Measurements from ENCODE around the gene WNT7B. TPM values are rescaled to one million over a fixed set of nuclear protein-coding genes. Genes with fewer than 3 reads are reported as not detected.

WNT7B gene
- total RNA-seq, 5 donors from 2014 or later (not counting 1 experiment from before 2014, with no cell fraction given): 0.15 TPM; not detected in 4

- Histone ChIP-seq H3K27ac (ENCODE audit: low read length) (no peak overlapping the region), H3K4me3 (ENCODE audit: control insufficient read depth in 1 of 2, extremely low read depth in 1 of 2, low read length in 1 of 2) (no peak overlapping the region), H3K27me3 (replicated peaks in 1 of 2; ENCODE audit: control insufficient read depth in 2 of 2, extremely low read depth in 1 of 2, insufficient read depth in 2 of 2, low read length in 1 of 2) (peaks cover 17 to 90% of the 10 kb centered on the region in 2 experiments), H3K4me1 (ENCODE audit: control insufficient read depth in 1 of 2, extremely low read depth in 1 of 2, insufficient read depth in 2 of 2, low read length in 2 of 2) (peaks cover 0 to 8% of the 10 kb centered on the region in 2 experiments), H3K36me3 (ENCODE audit: control insufficient read depth in 2 of 2, extremely low read depth in 1 of 2, insufficient read depth in 1 of 2, low read length in 1 of 2) (no peaks in the 10 kb centered on the region), H3K9me3 (no peaks in the 10 kb centered on the region)
- 1% methylated on average over 33 of the region's 40 CpGs for WGBS (ENCODE audit: insufficient coverage)
- Mint-ChIP-seq H3K9me3 (no peaks in the 10 kb centered on the region), H3K36me3 (no peaks in the 10 kb centered on the region), H3K27me3 (peaks cover 52 to 67% of the 10 kb centered on the region in 2 donors), H3K4me3 (no peak overlapping the region), H3K4me1 (peaks cover 0 to 21% (median 6%) of the 10 kb centered on the region in 3 donors), H3K27ac (no peak overlapping the region)
- DNase-seq (no peak), ATAC-seq (replicated peaks in 1 of 4) (no peak)
- ChIA-PET CTCF (no interaction called here), POLR2A (no interaction called here)
These were observed 6.1 kb downstream of the WNT7B start for GRCh38 chr22:45970705-45971407.

- DNase-seq (no peak), ATAC-seq (replicated peaks in 1 of 4) (no peak)
- Histone ChIP-seq H3K4me3 (ENCODE audit: control insufficient read depth in 1 of 2, extremely low read depth in 1 of 2, low read length in 1 of 2) (no peak overlapping the region), H3K27ac (ENCODE audit: low read length) (no peak overlapping the region), H3K36me3 (ENCODE audit: control insufficient read depth in 2 of 2, extremely low read depth in 1 of 2, insufficient read depth in 1 of 2, low read length in 1 of 2) (no peaks in the 10 kb centered on the region), H3K27me3 (replicated peaks in 1 of 2; ENCODE audit: control insufficient read depth in 2 of 2, extremely low read depth in 1 of 2, insufficient read depth in 2 of 2, low read length in 1 of 2) (peaks cover 15 to 93% of the 10 kb centered on the region in 2 experiments), H3K4me1 (ENCODE audit: control insufficient read depth in 1 of 2, extremely low read depth in 1 of 2, insufficient read depth in 2 of 2, low read length in 2 of 2) (peaks cover 0 to 5% of the 10 kb centered on the region in 2 experiments), H3K9me3 (no peaks in the 10 kb centered on the region)
- peaks cover 50 to 67% of the 10 kb centered on the region in 2 donors for H3K27me3 Mint-ChIP-seq
- H3K4me3 Mint-ChIP-seq: no peak overlapping the region
- H3K36me3 Mint-ChIP-seq: no peaks in the 10 kb centered on the region
- 42% methylated on average over 17 of the region's 21 CpGs for WGBS (ENCODE audit: insufficient coverage)
- H3K9me3 Mint-ChIP-seq: no peaks in the 10 kb centered on the region
- ChIA-PET CTCF (no interaction called here), POLR2A (no interaction called here)
- H3K4me1 Mint-ChIP-seq: peaks cover 0 to 17% (median 2%) of the 10 kb centered on the region in 3 donors
- H3K27ac Mint-ChIP-seq: no peak overlapping the region
These were observed 7.0 kb downstream of the WNT7B start for GRCh38 chr22:45969801-45970470.

- Histone ChIP-seq H3K36me3 (ENCODE audit: control insufficient read depth in 2 of 2, extremely low read depth in 1 of 2, insufficient read depth in 1 of 2, low read length in 1 of 2) (no peaks in the 10 kb centered on the region), H3K27me3 (replicated peaks in 1 of 2; ENCODE audit: control insufficient read depth in 2 of 2, extremely low read depth in 1 of 2, insufficient read depth in 2 of 2, low read length in 1 of 2) (peaks cover 15 to 93% of the 10 kb centered on the region in 2 experiments), H3K4me3 (ENCODE audit: control insufficient read depth in 1 of 2, extremely low read depth in 1 of 2, low read length in 1 of 2) (no peak overlapping the region), H3K27ac (ENCODE audit: low read length) (no peak overlapping the region), H3K9me3 (no peaks in the 10 kb centered on the region), H3K4me1 (ENCODE audit: control insufficient read depth in 1 of 2, extremely low read depth in 1 of 2, insufficient read depth in 2 of 2, low read length in 2 of 2) (peaks cover 0 to 5% of the 10 kb centered on the region in 2 experiments)
- CTCF ChIA-PET: no interaction called here
- no peaks in the 10 kb centered on the region for H3K36me3 Mint-ChIP-seq
- no peak overlapping the region for H3K4me3 Mint-ChIP-seq
- H3K4me1 Mint-ChIP-seq: peaks cover 0 to 14% (median 0%) of the 10 kb centered on the region in 3 donors
- 84% methylated on average over 7 of the region's 11 CpGs for WGBS (ENCODE audit: insufficient coverage)
- no peaks in the 10 kb centered on the region for H3K9me3 Mint-ChIP-seq
- POLR2A ChIA-PET: no interaction called here
- H3K27me3 Mint-ChIP-seq: peaks cover 48 to 66% of the 10 kb centered on the region in 2 donors
- no peak overlapping the region for H3K27ac Mint-ChIP-seq
- DNase-seq: no peak
- ATAC-seq (replicated peaks in 1 of 4): no peak
These were observed 7.6 kb downstream of the WNT7B start for GRCh38 chr22:45969414-45969799.

- Histone ChIP-seq H3K27me3 (replicated peaks in 1 of 2; ENCODE audit: control insufficient read depth in 2 of 2, extremely low read depth in 1 of 2, insufficient read depth in 2 of 2, low read length in 1 of 2) (peaks cover 12 to 93% of the 10 kb centered on the region in 2 experiments), H3K9me3 (no peaks in the 10 kb centered on the region), H3K36me3 (ENCODE audit: control insufficient read depth in 2 of 2, extremely low read depth in 1 of 2, insufficient read depth in 1 of 2, low read length in 1 of 2) (no peaks in the 10 kb centered on the region), H3K4me3 (ENCODE audit: control insufficient read depth in 1 of 2, extremely low read depth in 1 of 2, low read length in 1 of 2) (no peak overlapping the region), H3K4me1 (ENCODE audit: control insufficient read depth in 1 of 2, extremely low read depth in 1 of 2, insufficient read depth in 2 of 2, low read length in 2 of 2) (peaks cover 0 to 5% of the 10 kb centered on the region in 2 experiments), H3K27ac (ENCODE audit: low read length) (no peak overlapping the region)
- peaks cover 43 to 61% of the 10 kb centered on the region in 2 donors for H3K27me3 Mint-ChIP-seq
- DNase-seq (no peak), ATAC-seq (replicated peaks in 1 of 4) (no peak)
- WGBS (ENCODE audit: insufficient coverage): 61% methylated on average over 17 of the region's 21 CpGs
- no peaks in the 10 kb centered on the region for H3K36me3 Mint-ChIP-seq
- no peak overlapping the region for H3K4me3 Mint-ChIP-seq
- H3K27ac Mint-ChIP-seq: no peak overlapping the region
- CTCF ChIA-PET: no interaction called here
- no peaks in the 10 kb centered on the region for H3K9me3 Mint-ChIP-seq
- POLR2A ChIA-PET: no interaction called here
- H3K4me1 Mint-ChIP-seq: peaks cover 0 to 10% (median 0%) of the 10 kb centered on the region in 3 donors
These were observed 8.1 kb downstream of the WNT7B start for GRCh38 chr22:45968751-45969413.

DNA sequence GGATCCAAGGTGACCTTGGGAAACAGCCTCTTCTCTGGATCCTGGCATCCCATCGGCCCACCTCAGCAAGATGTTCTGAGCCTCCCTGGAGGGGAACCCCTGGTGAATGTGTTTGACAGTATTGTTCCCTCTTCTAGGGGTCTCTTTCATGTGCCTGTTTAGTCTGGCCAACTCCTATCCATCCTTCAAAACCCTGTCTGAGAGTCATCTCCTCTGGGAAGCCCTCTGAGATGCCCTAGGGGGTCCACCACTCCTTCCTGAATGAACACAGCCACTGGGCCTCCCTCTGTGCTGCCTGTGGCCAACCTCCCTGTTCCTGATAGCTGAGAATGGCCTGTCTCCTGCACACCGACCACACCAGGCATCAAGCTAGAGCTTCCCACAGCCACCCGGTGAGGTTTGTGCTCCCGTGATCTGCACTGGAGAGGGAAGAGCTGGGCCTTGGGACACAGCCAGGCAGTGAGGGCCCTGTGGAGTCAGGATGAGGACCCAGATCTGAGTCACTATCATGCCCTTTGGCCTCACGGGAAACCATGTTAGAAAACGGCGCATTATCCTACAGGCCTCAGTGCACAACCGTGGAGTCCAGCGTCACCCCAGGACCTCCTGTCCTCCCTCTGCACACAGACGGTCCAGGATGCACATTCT is 8.8 kb downstream of the WNT7B start:
- peaks cover 39 to 53% of the 10 kb centered on the region in 2 donors for H3K27me3 Mint-ChIP-seq
- WGBS (ENCODE audit: insufficient coverage): 78% methylated on average over 6 of the region's 10 CpGs
- H3K4me3 Mint-ChIP-seq: no peak overlapping the region
- no peaks in the 10 kb centered on the region for H3K36me3 Mint-ChIP-seq
- Histone ChIP-seq H3K36me3 (ENCODE audit: control insufficient read depth in 2 of 2, extremely low read depth in 1 of 2, insufficient read depth in 1 of 2, low read length in 1 of 2) (no peaks in the 10 kb centered on the region), H3K4me1 (ENCODE audit: control insufficient read depth in 1 of 2, extremely low read depth in 1 of 2, insufficient read depth in 2 of 2, low read length in 2 of 2) (peaks cover 0 to 5% of the 10 kb centered on the region in 2 experiments), H3K27ac (ENCODE audit: low read length) (no peak overlapping the region), H3K27me3 (replicated peaks in 1 of 2; ENCODE audit: control insufficient read depth in 2 of 2, extremely low read depth in 1 of 2, insufficient read depth in 2 of 2, low read length in 1 of 2) (peaks cover 9 to 89% of the 10 kb centered on the region in 2 experiments), H3K4me3 (ENCODE audit: control insufficient read depth in 1 of 2, extremely low read depth in 1 of 2, low read length in 1 of 2) (no peak overlapping the region), H3K9me3 (no peaks in the 10 kb centered on the region)
- no peaks in the 10 kb centered on the region for H3K9me3 Mint-ChIP-seq
- ATAC-seq (replicated peaks in 1 of 4): no peak
- no peak for DNase-seq
- ChIA-PET POLR2A (no interaction called here), CTCF (no interaction called here)
- peaks cover 0 to 7% (median 0%) of the 10 kb centered on the region in 3 donors for H3K4me1 Mint-ChIP-seq
- H3K27ac Mint-ChIP-seq: no peak overlapping the region

DNA sequence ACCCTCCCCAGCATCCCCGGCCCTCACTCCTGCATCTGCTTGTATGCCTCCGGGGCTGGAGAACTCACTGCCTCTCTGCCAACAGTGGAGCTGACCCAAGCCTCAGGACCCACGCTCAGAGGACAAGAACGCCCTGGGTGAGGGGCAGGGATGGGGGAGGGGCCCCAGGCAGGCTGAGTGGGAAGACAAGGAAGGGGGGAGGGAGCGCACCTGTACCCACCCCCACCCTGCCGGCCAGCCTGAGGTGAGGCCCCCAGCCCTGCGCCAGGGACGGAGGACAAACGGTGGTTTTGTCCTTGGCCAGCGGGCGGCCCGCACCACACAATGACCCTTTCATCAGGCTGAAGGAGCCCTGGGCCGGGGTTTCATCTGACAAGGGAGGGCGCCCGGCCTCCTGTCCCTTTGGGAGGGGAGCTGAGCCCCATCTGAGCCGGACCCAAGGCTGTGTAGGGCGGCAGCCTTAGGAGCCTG is 10.0 kb downstream of the WNT7B start:
- H3K27me3 Mint-ChIP-seq: peaks cover 36 to 45% of the 10 kb centered on the region in 2 donors
- peaks cover 0 to 6% (median 0%) of the 10 kb centered on the region in 3 donors for H3K4me1 Mint-ChIP-seq
- Histone ChIP-seq H3K4me1 (ENCODE audit: control insufficient read depth in 1 of 2, extremely low read depth in 1 of 2, insufficient read depth in 2 of 2, low read length in 2 of 2) (peaks cover 0 to 5% of the 10 kb centered on the region in 2 experiments), H3K9me3 (no peaks in the 10 kb centered on the region), H3K36me3 (ENCODE audit: control insufficient read depth in 2 of 2, extremely low read depth in 1 of 2, insufficient read depth in 1 of 2, low read length in 1 of 2) (no peaks in the 10 kb centered on the region), H3K27ac (ENCODE audit: low read length) (no peak overlapping the region), H3K4me3 (ENCODE audit: control insufficient read depth in 1 of 2, extremely low read depth in 1 of 2, low read length in 1 of 2) (no peak overlapping the region), H3K27me3 (replicated peaks in 1 of 2; ENCODE audit: control insufficient read depth in 2 of 2, extremely low read depth in 1 of 2, insufficient read depth in 2 of 2, low read length in 1 of 2) (peaks cover 6 to 85% of the 10 kb centered on the region in 2 experiments)
- no peaks in the 10 kb centered on the region for H3K36me3 Mint-ChIP-seq
- CTCF ChIA-PET: no interaction called here
- no peak for ATAC-seq (replicated peaks in 1 of 4)
- H3K27ac Mint-ChIP-seq: no peak overlapping the region
- DNase-seq: no peak
- no peak overlapping the region for H3K4me3 Mint-ChIP-seq
- H3K9me3 Mint-ChIP-seq: no peaks in the 10 kb centered on the region
- 52% methylated on average over 8 of the region's 17 CpGs for WGBS (ENCODE audit: insufficient coverage)
- POLR2A ChIA-PET: no interaction called here
